ENCODE results near the gene FABP3. TPM values are rescaled to one million over a fixed set of nuclear protein-coding genes. Genes with fewer than 3 reads are reported as not detected.

FABP3 gene
- total and polyA plus RNA-seq, 2 experiments from 2014 or later = 19.3 to 50.2 TPM

- no peak for TF ChIP-seq EZH2phosphoT487 (IDR thresholded peaks at IDR 0.05; ENCODE audit: unreplicated experiment)
Measured at GRCh38 chr1:31421371-31422040, 48.6 kb upstream of the FABP3 start (continued).

DNA sequence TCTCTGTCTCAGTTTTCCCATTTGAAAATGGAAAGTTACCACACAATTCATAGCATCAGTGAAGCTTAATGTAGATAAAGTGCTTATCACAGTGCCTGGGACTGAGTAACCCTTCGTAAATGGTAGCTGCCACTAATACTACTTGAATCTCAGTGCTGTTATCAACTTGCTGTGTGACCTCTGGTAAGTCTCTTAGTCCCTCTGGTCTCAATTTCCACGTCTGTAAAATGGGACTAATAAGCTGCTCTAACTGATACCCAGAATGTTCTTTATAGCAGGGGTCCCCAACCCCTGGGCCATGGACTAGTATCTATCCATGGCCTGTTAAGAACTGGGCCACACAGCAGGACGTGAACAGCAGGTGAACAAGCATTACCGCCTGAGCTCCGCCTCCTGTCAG is 47.8 kb upstream of the FABP3 start:
- Mint-ChIP-seq H3K4me3 (no peak overlapping the region), H3K27me3 (ENCODE audit: insufficient read depth, low read depth, poor library complexity) (peaks cover 11% of the 10 kb centered on the region), H3K9me3 (no peaks in the 10 kb centered on the region), H3K4me1 (peaks cover 27% of the 10 kb centered on the region), H3K27ac (no peak overlapping the region), H3K36me3 (ENCODE audit: low read depth) (peaks cover 8% of the 10 kb centered on the region; the same call in 1 of the 3 replicates)
- DNase-seq (ENCODE audit: low spot score) (no peak), ATAC-seq (no peak)
- no peaks in the 10 kb centered on the region; the same call in 1 of the 2 replicates for H3K79me2 ChIP-seq (replicated peaks; ENCODE audit: insufficient read depth)
- H3K9me2 ChIP-seq (ENCODE audit: insufficient read depth) = no peaks in the 10 kb centered on the region
- H3K4me1 ChIP-seq (ENCODE audit: insufficient read depth) = peaks cover 25% of the 10 kb centered on the region
- peak overlapping the region; percentile 82; the same call in 1 of the 2 replicates for H3K27ac ChIP-seq (ENCODE audit: low read depth)
- H3K4me2 ChIP-seq = no peak overlapping the region
- H3K4me3 ChIP-seq = no peak overlapping the region
- H3K36me3 ChIP-seq (ENCODE audit: insufficient read depth) = no peaks in the 10 kb centered on the region
- H3K27me3 ChIP-seq (ENCODE audit: insufficient read depth) = no peaks in the 10 kb centered on the region
- H3F3A ChIP-seq (replicated peaks; ENCODE audit: low read depth) = 0 out of 2 replicates have a peak, but pooled peaks cover 9% of the 10 kb centered on the region
- no peak overlapping the region for H2AFZ ChIP-seq
- peaks cover 5% of the 10 kb centered on the region for H4K20me1 ChIP-seq (replicated peaks; ENCODE audit: insufficient read depth)
- TF ChIP-seq STAT1 (IDR thresholded peaks at IDR 0.05; ENCODE audit: unreplicated experiment) (no peak), EZH2 (IDR thresholded peaks at IDR 0.05; ENCODE audit: low read depth, unreplicated experiment) (no peak), NANOG (IDR thresholded peaks at IDR 0.05; ENCODE audit: borderline replicate concordance) (no peak), EZH2phosphoT487 (IDR thresholded peaks at IDR 0.05; ENCODE audit: unreplicated experiment) (no peak), JUNB (IDR thresholded peaks at IDR 0.05; ENCODE audit: unreplicated experiment) (no peak), ETS1 (IDR thresholded peaks at IDR 0.05) (no peak), ZNF331 (CRISPR knock-in tag; IDR thresholded peaks at IDR 0.05; ENCODE audit: low read depth) (no peak), CTCF (conservative IDR thresholded peaks at IDR 0.05; ENCODE audit: low read depth in 2 of 2) (no peak), CREB1 (CRISPR knock-in tag; IDR thresholded peaks at IDR 0.05; ENCODE audit: low read depth) (no peak), ZNF114 (CRISPR knock-in tag; IDR thresholded peaks at IDR 0.05) (no peak)
- TF ChIP-seq, protein P1, sequence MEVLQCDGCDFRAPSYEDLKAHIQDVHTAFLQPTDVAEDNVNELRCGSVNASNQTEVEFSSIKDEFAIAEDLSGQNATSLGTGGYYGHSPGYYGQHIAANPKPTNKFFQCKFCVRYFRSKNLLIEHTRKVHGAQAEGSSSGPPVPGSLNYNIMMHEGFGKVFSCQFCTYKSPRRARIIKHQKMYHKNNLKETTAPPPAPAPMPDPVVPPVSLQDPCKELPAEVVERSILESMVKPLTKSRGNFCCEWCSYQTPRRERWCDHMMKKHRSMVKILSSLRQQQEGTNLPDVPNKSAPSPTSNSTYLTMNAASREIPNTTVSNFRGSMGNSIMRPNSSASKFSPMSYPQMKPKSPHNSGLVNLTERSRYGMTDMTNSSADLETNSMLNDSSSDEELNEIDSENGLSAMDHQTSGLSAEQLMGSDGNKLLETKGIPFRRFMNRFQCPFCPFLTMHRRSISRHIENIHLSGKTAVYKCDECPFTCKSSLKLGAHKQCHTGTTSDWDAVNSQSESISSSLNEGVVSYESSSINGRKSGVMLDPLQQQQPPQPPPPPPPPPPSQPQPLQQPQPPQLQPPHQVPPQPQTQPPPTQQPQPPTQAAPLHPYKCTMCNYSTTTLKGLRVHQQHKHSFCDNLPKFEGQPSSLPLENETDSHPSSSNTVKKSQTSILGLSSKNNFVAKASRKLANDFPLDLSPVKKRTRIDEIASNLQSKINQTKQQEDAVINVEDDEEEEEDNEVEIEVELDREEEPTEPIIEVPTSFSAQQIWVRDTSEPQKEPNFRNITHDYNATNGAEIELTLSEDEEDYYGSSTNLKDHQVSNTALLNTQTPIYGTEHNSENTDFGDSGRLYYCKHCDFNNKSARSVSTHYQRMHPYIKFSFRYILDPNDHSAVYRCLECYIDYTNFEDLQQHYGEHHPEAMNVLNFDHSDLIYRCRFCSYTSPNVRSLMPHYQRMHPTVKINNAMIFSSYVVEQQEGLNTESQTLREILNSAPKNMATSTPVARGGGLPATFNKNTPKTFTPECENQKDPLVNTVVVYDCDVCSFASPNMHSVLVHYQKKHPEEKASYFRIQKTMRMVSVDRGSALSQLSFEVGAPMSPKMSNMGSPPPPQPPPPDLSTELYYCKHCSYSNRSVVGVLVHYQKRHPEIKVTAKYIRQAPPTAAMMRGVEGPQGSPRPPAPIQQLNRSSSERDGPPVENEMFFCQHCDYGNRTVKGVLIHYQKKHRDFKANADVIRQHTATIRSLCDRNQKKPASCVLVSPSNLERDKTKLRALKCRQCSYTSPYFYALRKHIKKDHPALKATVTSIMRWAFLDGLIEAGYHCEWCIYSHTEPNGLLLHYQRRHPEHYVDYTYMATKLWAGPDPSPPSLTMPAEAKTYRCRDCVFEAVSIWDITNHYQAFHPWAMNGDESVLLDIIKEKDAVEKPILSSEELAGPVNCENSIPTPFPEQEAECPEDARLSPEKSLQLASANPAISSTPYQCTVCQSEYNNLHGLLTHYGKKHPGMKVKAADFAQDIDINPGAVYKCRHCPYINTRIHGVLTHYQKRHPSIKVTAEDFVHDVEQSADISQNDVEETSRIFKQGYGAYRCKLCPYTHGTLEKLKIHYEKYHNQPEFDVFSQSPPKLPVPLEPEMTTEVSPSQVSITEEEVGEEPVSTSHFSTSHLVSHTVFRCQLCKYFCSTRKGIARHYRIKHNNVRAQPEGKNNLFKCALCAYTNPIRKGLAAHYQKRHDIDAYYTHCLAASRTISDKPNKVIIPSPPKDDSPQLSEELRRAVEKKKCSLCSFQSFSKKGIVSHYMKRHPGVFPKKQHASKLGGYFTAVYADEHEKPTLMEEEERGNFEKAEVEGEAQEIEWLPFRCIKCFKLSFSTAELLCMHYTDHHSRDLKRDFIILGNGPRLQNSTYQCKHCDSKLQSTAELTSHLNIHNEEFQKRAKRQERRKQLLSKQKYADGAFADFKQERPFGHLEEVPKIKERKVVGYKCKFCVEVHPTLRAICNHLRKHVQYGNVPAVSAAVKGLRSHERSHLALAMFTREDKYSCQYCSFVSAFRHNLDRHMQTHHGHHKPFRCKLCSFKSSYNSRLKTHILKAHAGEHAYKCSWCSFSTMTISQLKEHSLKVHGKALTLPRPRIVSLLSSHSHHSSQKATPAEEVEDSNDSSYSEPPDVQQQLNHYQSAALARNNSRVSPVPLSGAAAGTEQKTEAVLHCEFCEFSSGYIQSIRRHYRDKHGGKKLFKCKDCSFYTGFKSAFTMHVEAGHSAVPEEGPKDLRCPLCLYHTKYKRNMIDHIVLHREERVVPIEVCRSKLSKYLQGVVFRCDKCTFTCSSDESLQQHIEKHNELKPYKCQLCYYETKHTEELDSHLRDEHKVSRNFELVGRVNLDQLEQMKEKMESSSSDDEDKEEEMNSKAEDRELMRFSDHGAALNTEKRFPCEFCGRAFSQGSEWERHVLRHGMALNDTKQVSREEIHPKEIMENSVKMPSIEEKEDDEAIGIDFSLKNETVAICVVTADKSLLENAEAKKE (CRISPR knock-in tag; IDR thresholded peaks at IDR 0.05) = no peak
- TF ChIP-seq, protein P2, sequence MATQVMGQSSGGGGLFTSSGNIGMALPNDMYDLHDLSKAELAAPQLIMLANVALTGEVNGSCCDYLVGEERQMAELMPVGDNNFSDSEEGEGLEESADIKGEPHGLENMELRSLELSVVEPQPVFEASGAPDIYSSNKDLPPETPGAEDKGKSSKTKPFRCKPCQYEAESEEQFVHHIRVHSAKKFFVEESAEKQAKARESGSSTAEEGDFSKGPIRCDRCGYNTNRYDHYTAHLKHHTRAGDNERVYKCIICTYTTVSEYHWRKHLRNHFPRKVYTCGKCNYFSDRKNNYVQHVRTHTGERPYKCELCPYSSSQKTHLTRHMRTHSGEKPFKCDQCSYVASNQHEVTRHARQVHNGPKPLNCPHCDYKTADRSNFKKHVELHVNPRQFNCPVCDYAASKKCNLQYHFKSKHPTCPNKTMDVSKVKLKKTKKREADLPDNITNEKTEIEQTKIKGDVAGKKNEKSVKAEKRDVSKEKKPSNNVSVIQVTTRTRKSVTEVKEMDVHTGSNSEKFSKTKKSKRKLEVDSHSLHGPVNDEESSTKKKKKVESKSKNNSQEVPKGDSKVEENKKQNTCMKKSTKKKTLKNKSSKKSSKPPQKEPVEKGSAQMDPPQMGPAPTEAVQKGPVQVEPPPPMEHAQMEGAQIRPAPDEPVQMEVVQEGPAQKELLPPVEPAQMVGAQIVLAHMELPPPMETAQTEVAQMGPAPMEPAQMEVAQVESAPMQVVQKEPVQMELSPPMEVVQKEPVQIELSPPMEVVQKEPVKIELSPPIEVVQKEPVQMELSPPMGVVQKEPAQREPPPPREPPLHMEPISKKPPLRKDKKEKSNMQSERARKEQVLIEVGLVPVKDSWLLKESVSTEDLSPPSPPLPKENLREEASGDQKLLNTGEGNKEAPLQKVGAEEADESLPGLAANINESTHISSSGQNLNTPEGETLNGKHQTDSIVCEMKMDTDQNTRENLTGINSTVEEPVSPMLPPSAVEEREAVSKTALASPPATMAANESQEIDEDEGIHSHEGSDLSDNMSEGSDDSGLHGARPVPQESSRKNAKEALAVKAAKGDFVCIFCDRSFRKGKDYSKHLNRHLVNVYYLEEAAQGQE (IDR thresholded peaks at IDR 0.05; ENCODE audit: unreplicated experiment) = no peak
